Measurements from ENCODE around the gene CNPY4. TPM values are rescaled to one million over a fixed set of nuclear protein-coding genes. Genes with fewer than 3 reads are reported as not detected.

CNPY4 gene
- total and polyA plus RNA-seq, 2 donors (not counting 1 experiment from before 2014, with no cell fraction given): 8.0 to 13.9 TPM

GRCh38 chr7:100102950-100103840 lies 16.2 kb upstream of the CNPY4 start:
- no peak for TF ChIP-seq CTCF (IDR thresholded peaks at IDR 0.05)
- no peak for TF ChIP-seq EZH2 (IDR thresholded peaks at IDR 0.05; ENCODE audit: borderline replicate concordance, insufficient read depth, low read depth, low read length, poor library complexity, severe bottlenecking)
- Mint-ChIP-seq H3K4me3 (peak overlapping the region; percentile 83), H3K27me3 (no peaks in the 10 kb centered on the region), H3K9me3 (ENCODE audit: insufficient read depth) (no peaks in the 10 kb centered on the region), H3K4me1 (peaks cover 30% of the 10 kb centered on the region), H3K27ac (no peak overlapping the region)
- H3K36me3 ChIP-seq (replicated peaks in 1 of 2; ENCODE audit: control extremely low read depth in 1 of 2, control insufficient read depth in 1 of 2, extremely low read depth in 1 of 2, insufficient read depth in 2 of 2, low read length in 1 of 2): peaks cover under 1 to 29% of the 10 kb centered on the region in 2 experiments
- H3K27ac ChIP-seq (ENCODE audit: low read length in 2 of 2): no peak overlapping the region
- WGBS (ENCODE audit: insufficient coverage): 96% methylated on average over 15 of the region's 17 CpGs
- ChIA-PET POLR2A (no interaction called here), CTCF (interaction anchor here (0.7 to 5.3 kb wide), 4 partner anchors 13 to 28 kb away, joined by 3 to 43 read pairs (median 16); partner anchors contain the start of genes CNPY4 and MBLAC1)
- H3K9ac ChIP-seq (ENCODE audit: low read length): no peak overlapping the region
- H3K79me2 ChIP-seq (ENCODE audit: control insufficient read depth, insufficient read depth, low read length): peaks cover 25% of the 10 kb centered on the region
- H4K20me1 ChIP-seq (ENCODE audit: control insufficient read depth, insufficient read depth, low read length, poor library complexity, severe bottlenecking): peaks cover 10% of the 10 kb centered on the region
- H3K4me3 ChIP-seq (ENCODE audit: control extremely low read depth in 1 of 5, extremely low read depth in 1 of 5, insufficient read depth in 1 of 5, low read depth in 2 of 5, low read length in 4 of 5): no peak overlapping the region
- no peaks in the 10 kb centered on the region for H3K27me3 ChIP-seq (replicated peaks in 1 of 4; ENCODE audit: control extremely low read depth in 1 of 4, control insufficient read depth in 3 of 4, insufficient read depth in 4 of 4, low read length in 3 of 4)
- no peaks in the 10 kb centered on the region for H3K9me3 ChIP-seq (ENCODE audit: control extremely low read depth in 1 of 3, control insufficient read depth in 2 of 3, insufficient read depth in 1 of 3, low read length in 2 of 3)
- ATAC-seq (ENCODE audit: low read depth) (no peak), DNase-seq (no peak)
- no peak overlapping the region for H2AFZ ChIP-seq (ENCODE audit: insufficient read depth, low read depth, low read length, poor library complexity, severe bottlenecking)
- intact Hi-C loops (cut with micrococcal nuclease): no loop called here
- H3K4me1 ChIP-seq (ENCODE audit: control insufficient read depth in 2 of 2, insufficient read depth in 2 of 2, low read length in 2 of 2): peaks cover 13 to 24% of the 10 kb centered on the region in 2 donors
- no peak overlapping the region for H3K4me2 ChIP-seq (replicated peaks; ENCODE audit: low read depth, low read length, poor library complexity, severe bottlenecking)

GRCh38 chr7:100105534-100105933 lies 13.9 kb upstream of the CNPY4 start:
- H3K4me1 Mint-ChIP-seq: peaks cover 10% of the 10 kb centered on the region
- H4K20me1 ChIP-seq (ENCODE audit: control insufficient read depth, insufficient read depth, low read length, poor library complexity, severe bottlenecking): no peaks in the 10 kb centered on the region
- H3K4me3 ChIP-seq (ENCODE audit: control extremely low read depth in 1 of 5, extremely low read depth in 1 of 5, insufficient read depth in 1 of 5, low read depth in 2 of 5, low read length in 4 of 5): no peak overlapping the region
- no peak overlapping the region for H3K9ac ChIP-seq (ENCODE audit: low read length)
- no peak overlapping the region for H3K4me2 ChIP-seq (replicated peaks; ENCODE audit: low read depth, low read length, poor library complexity, severe bottlenecking)
- ChIA-PET CTCF (no interaction called here), POLR2A (interaction anchor here (0.7 kb wide), 1 partner anchor 8 kb away, joined by 3 read pairs; no protein-coding TSS in a partner anchor)
- peaks cover 0 to 26% of the 10 kb centered on the region in 2 experiments for H3K36me3 ChIP-seq (replicated peaks in 1 of 2; ENCODE audit: control extremely low read depth in 1 of 2, control insufficient read depth in 1 of 2, extremely low read depth in 1 of 2, insufficient read depth in 2 of 2, low read length in 1 of 2)
- peaks cover 4 to 9% of the 10 kb centered on the region in 2 donors for H3K4me1 ChIP-seq (ENCODE audit: control insufficient read depth in 2 of 2, insufficient read depth in 2 of 2, low read length in 2 of 2)
- no peaks in the 10 kb centered on the region for H3K9me3 Mint-ChIP-seq (ENCODE audit: insufficient read depth)
- TF ChIP-seq CTCF (IDR thresholded peaks at IDR 0.05) (no peak), EZH2 (IDR thresholded peaks at IDR 0.05; ENCODE audit: borderline replicate concordance, insufficient read depth, low read depth, low read length, poor library complexity, severe bottlenecking) (no peak)
- no peak overlapping the region for H3K4me3 Mint-ChIP-seq
- peaks cover 4% of the 10 kb centered on the region for H3K79me2 ChIP-seq (ENCODE audit: control insufficient read depth, insufficient read depth, low read length)
- intact Hi-C loops (cut with micrococcal nuclease): no loop called here
- no peak overlapping the region for H3K27ac ChIP-seq (ENCODE audit: low read length in 2 of 2)
- no peak overlapping the region for H2AFZ ChIP-seq (ENCODE audit: insufficient read depth, low read depth, low read length, poor library complexity, severe bottlenecking)
- H3K27ac Mint-ChIP-seq: no peak overlapping the region
- no CpG with 5 or more reads among the region's 4 CpGs for WGBS (ENCODE audit: insufficient coverage)
- DNase-seq (no peak), ATAC-seq (ENCODE audit: low read depth) (no peak)
- H3K9me3 ChIP-seq (ENCODE audit: control extremely low read depth in 1 of 3, control insufficient read depth in 2 of 3, insufficient read depth in 1 of 3, low read length in 2 of 3): no peaks in the 10 kb centered on the region
- H3K27me3 ChIP-seq (replicated peaks in 1 of 4; ENCODE audit: control extremely low read depth in 1 of 4, control insufficient read depth in 3 of 4, insufficient read depth in 4 of 4, low read length in 3 of 4): no peaks in the 10 kb centered on the region
- no peaks in the 10 kb centered on the region for H3K27me3 Mint-ChIP-seq

Measured in B cell (primary cell).